Esophagus muscularis mucosa (tissue), 4 donors: ENCODE data around the gene ARL4A. TPM values are rescaled to one million over a fixed set of nuclear protein-coding genes. Genes with fewer than 3 reads are reported as not detected.

Source experiments
- DNase-seq: peaks from one replicate; pipeline ENCODE4 v3.0.0-alpha.2; 2017; ENCODE audit errors: extremely low spot score
- H3K27ac ChIP-seq, 4 donors: fragments of 200-600 bp; sonication (generic); replicated peaks in 1 of 4; 1 replicate in 3 of 4; 2 replicates in 1 of 4; pipeline ENCODE4 v1.5.1; 2016 to 2019; ENCODE audit warnings: mild to moderate bottlenecking in 1 of 4
- H3K27me3 ChIP-seq, 4 donors: fragments of 200-600 bp; sonication (generic); one replicate each; pipeline versions ENCODE4 v1.5.1 to v1.6.0; 2016 to 2019
- H3K36me3 ChIP-seq, 4 donors: fragments of 200-600 bp; sonication (generic); one replicate each; pipeline ENCODE4 v1.5.1; 2016 to 2019
- H3K4me1 ChIP-seq, 4 donors: fragments of 200-600 bp; sonication (generic); one replicate each; pipeline ENCODE4 v1.5.1; 2016 to 2019
- H3K4me3 ChIP-seq, 4 donors: fragments of 200-600 bp; sonication (generic); 1 replicate in 2 of 4; 2 replicates in 2 of 4; pipeline ENCODE4 v1.5.1; 2016 to 2019; ENCODE audit warnings: mild to moderate bottlenecking in 4 of 4, moderate library complexity in 1 of 4
- H3K9me3 ChIP-seq, 4 donors: fragments of 200-600 bp; sonication (generic); 1 replicate in 3 of 4; 2 replicates in 1 of 4; pipeline ENCODE4 v1.5.1; 2016 to 2019
- CTCF ChIP-seq, 3 experiments: fragments of 200-600 bp in 2 of 3; fragments of 450-650 bp in 1 of 3; sonication (generic) in 2 of 3; IDR thresholded peaks; one replicate each; pipeline ENCODE4 v1.5.1; 2017 to 2019; ENCODE audit warnings: antibody characterized with exemption in 3 of 3, mild to moderate bottlenecking in 2 of 3, moderate library complexity in 1 of 3
- EP300 ChIP-seq: sonication (generic); formaldehyde crosslinking; IDR thresholded peaks from one replicate; pipeline ENCODE4 v1.6.1; 2017; ENCODE audit warnings: antibody characterized with exemption
- POLR2A ChIP-seq: fragments of 450-650 bp; IDR thresholded peaks from one replicate; pipeline ENCODE4 v1.6.1; 2017; ENCODE audit warnings: antibody characterized with exemption, moderate library complexity, mild to moderate bottlenecking, low read depth
- POLR2AphosphoS5 ChIP-seq, 2 donors: sonication (generic); formaldehyde crosslinking; IDR thresholded peaks; one replicate each; pipeline ENCODE4 v1.6.1; 2017; ENCODE audit warnings: antibody characterized with exemption in 2 of 2
- WGBS: methylation state at CpG from one replicate; pipeline ENCODE4 v1.1.5; 2018; 5-methylcytosine and 5-hydroxymethylcytosine counted together
- intact Hi-C: fragments of 100-400 bp; cut with DNase I; formaldehyde crosslinking; loops from one replicate; pipeline ENCODE4 v1.15.1; 2023
- total RNA-seq, 4 donors: library from RNA; depleted of rRNA; stranded (reverse); fragments of >200 nt; gene quantifications; one replicate each; pipeline versions ENCODE4 v1.1.0 to v1.2.1, GENCODE V29; 2016

ARL4A gene
- total RNA-seq, 4 donors from 2014 or later, result 34.9 to 62.3 (median 52.4) TPM

GRCh38 chr7:12646139-12646538, 41.3 kb upstream of the ARL4A start:
- Histone ChIP-seq H3K4me3 (no peak overlapping the region), H3K27ac (no peak overlapping the region), H3K9me3 (no peaks in the 10 kb centered on the region), H3K27me3 (no peaks in the 10 kb centered on the region), H3K4me1 (peaks cover 0 to 9% (median 3%) of the 10 kb centered on the region in 4 donors), H3K36me3 (no peaks in the 10 kb centered on the region)
- 91% methylated on average over 1 of the region's 1 CpG for WGBS
- TF ChIP-seq EP300 (no peak), POLR2AphosphoS5 (IDR thresholded peaks at IDR 0.05) (no peak), CTCF (IDR thresholded peaks at IDR 0.05) (no peak), POLR2A (no peak)
- intact Hi-C loops, result no loop called here
- DNase-seq, result no peak

- WGBS, result 83% methylated on average over 6 of the region's 6 CpGs
- H3K27ac ChIP-seq, result no peak overlapping the region
- DNase-seq, result no peak
- no peaks in the 10 kb centered on the region for H3K9me3 ChIP-seq
- H3K27me3 ChIP-seq, result no peaks in the 10 kb centered on the region
- H3K4me1 ChIP-seq, result peaks cover 0 to 9% (median 3%) of the 10 kb centered on the region in 4 donors
- H3K4me3 ChIP-seq, result no peak overlapping the region
- H3K36me3 ChIP-seq, result no peaks in the 10 kb centered on the region
- TF ChIP-seq POLR2AphosphoS5 (IDR thresholded peaks at IDR 0.05), result no peak
- no peak for TF ChIP-seq EP300
- no peak for TF ChIP-seq CTCF (IDR thresholded peaks at IDR 0.05)
- no peak for TF ChIP-seq POLR2A
- intact Hi-C loops, result no loop called here
Measured at GRCh38 chr7:12647364-12648219, 39.8 kb upstream of the ARL4A start.

DNA sequence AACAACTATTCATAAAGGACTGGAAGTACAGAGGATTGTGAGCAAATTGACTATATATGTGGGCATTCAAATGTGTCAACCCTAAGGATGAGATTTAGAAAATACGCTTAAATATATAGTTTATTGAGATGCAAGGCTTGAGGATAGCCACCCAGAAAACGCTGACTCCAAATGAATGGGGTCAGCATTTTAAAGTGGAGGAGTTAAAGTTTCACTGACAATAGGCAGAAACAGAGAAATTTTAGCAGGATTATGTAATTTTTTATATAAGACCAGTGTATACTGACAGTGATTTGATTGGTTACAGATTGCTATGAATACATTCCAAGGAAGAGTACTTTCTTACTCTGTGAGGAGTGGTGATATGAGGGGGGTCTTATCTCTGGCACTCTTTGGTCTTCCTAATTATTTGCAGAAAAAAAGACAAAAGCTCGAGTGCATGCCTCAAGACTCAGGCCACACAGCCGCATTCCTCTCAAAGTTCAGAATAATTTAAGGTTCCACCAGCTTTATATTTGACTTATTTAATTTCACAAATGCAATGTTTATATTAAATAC, 38.6 kb upstream of the ARL4A start:
- Histone ChIP-seq H3K27me3 (no peaks in the 10 kb centered on the region), H3K27ac (no peak overlapping the region), H3K36me3 (no peaks in the 10 kb centered on the region), H3K9me3 (no peaks in the 10 kb centered on the region), H3K4me3 (no peak overlapping the region), H3K4me1 (peaks cover 0 to 6% (median 0%) of the 10 kb centered on the region in 4 donors)
- TF ChIP-seq CTCF (IDR thresholded peaks at IDR 0.05) (no peak), POLR2A (no peak), EP300 (no peak), POLR2AphosphoS5 (IDR thresholded peaks at IDR 0.05) (no peak)
- no peak for DNase-seq
- 77% methylated on average over 4 of the region's 4 CpGs for WGBS
- intact Hi-C loops, result no loop called here

DNA sequence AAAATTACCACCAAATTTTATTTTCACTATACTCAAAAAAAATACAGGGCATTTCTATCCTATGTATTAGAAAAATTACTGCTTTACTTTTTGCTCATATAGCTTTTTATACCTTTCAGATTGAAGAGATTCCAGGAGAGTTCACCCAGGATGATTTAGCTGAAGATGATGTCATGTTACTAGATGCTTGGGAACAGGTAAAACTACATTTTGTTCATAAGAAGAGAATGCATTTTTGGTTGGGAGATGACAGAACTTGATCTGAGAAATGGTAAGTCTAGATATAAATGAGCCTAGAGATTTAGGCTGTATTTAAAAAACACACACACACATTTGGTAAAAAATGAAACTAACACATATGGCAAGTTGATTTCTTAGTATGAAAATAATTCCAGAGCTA, 38.1 kb upstream of the ARL4A start:
- Histone ChIP-seq H3K36me3 (no peaks in the 10 kb centered on the region), H3K9me3 (no peaks in the 10 kb centered on the region), H3K4me3 (no peak overlapping the region), H3K4me1 (peaks cover 0 to 6% (median 0%) of the 10 kb centered on the region in 4 donors), H3K27me3 (no peaks in the 10 kb centered on the region), H3K27ac (no peak overlapping the region)
- DNase-seq, result no peak
- no peak for TF ChIP-seq POLR2AphosphoS5 (IDR thresholded peaks at IDR 0.05)
- TF ChIP-seq CTCF (IDR thresholded peaks at IDR 0.05), result no peak
- TF ChIP-seq POLR2A, result no peak
- TF ChIP-seq EP300, result no peak
- intact Hi-C loops, result no loop called here
